NAMALWA (cell line): ENCODE data around the gene MOG.
A peak's percentile ranks its signal among the peaks of the same experiment; 100 is the strongest.

Experiments
- DNase-seq: peaks from one replicate; pipeline ENCODE4 v3.0.0-alpha.2; 2015; ENCODE audit warnings: low spot score

The MOG gene

GRCh38 chr6:29676981-29677601 is 20.2 kb downstream of the MOG start:
- DNase-seq = no peak

- DNase-seq = no peak
Measured at GRCh38 chr6:29678114-29678513, 21.2 kb downstream of the MOG start.

- DNase-seq = no peak
Measured at GRCh38 chr6:29679962-29680361, 23.1 kb downstream of the MOG start.

- DNase-seq = no peak
Measured at GRCh38 chr6:29680416-29680815, 23.5 kb downstream of the MOG start.

GRCh38 chr6:29680904-29681303 is 24.0 kb downstream of the MOG start, which contains the start of gene ZFP57:
TSS of gene ZFP57 (minus strand) at chr6:29681152. CDS start at chr6:29677003, 4,149 bp downstream.
- DNase-seq = no peak

GRCh38 chr6:29681811-29682210 is 24.9 kb downstream of the MOG start:
- no peak for DNase-seq

GRCh38 chr6:29685718-29686326 is 28.9 kb downstream of the MOG start:
- DNase-seq = no peak

- no peak for DNase-seq
Measured at GRCh38 chr6:29694637-29695036, 37.7 kb downstream of the MOG start.

GRCh38 chr6:29696147-29697125 is 39.5 kb downstream of the MOG start:
- peak; percentile 54 for DNase-seq

- DNase-seq = peak; percentile 67
Measured at GRCh38 chr6:29702519-29703103, 45.7 kb downstream of the MOG start.

GRCh38 chr6:29705389-29706231 is 48.7 kb downstream of the MOG start:
- peak; percentile 29 for DNase-seq

GRCh38 chr6:29708432-29709179 is 51.7 kb downstream of the MOG start:
- peak; percentile 5 for DNase-seq

- DNase-seq = no peak
Measured at GRCh38 chr6:29709188-29709587, 52.3 kb downstream of the MOG start.

- DNase-seq = no peak
Measured at GRCh38 chr6:29710281-29710941, 53.5 kb downstream of the MOG start.

GRCh38 chr6:29720863-29721262 is 64.0 kb downstream of the MOG start:
- DNase-seq = no peak
